A673 (cell line): ENCODE data around the gene SLC18B1. TPM values are rescaled to one million over a fixed set of nuclear protein-coding genes. Genes with fewer than 3 reads are reported as not detected.

Experiments used
- BruUV-seq: library from RNA; stranded (reverse); fragments of 400-500 nt; replicated peaks from 2 replicates; lab custom pipeline; 2021; lab: Mats Ljungman, UMichigan
- CTCF ChIA-PET: fragments of 300-600 bp; sonication (Branson Sonifier 250); formaldehyde crosslinking; loops from one replicate; lab custom pipeline; 2022; ENCODE audit warnings: antibody characterized with exemption; lab: Charles Lee
- POLR2A ChIA-PET: fragments of 300-600 bp; sonication (Branson Sonifier 250); formaldehyde crosslinking; loops from one replicate; lab custom pipeline; 2022; ENCODE audit warnings: antibody characterized with exemption; ENCODE audit not compliant: low non-redundant PET; lab: Charles Lee
- DNase-seq: peaks from one replicate; pipeline ENCODE4 v3.0.0-alpha.2; 2015; ENCODE audit warnings: low spot score
- H3K27ac ChIP-seq: fragments of 200-600 bp; sonication (generic); 2 replicates; pipeline ENCODE4 v1.5.1; 2016; ENCODE audit warnings: mixed run types, low read depth, mild to moderate bottlenecking, mixed read lengths, antibody characterized with exemption, low read length; ENCODE audit not compliant: poor library complexity, severe bottlenecking
- H3K27me3 ChIP-seq: fragments of 200-600 bp; sonication (generic); replicated peaks from 2 replicates; pipeline ENCODE4 v1.6.1; 2017; ENCODE audit warnings: mixed run types, low read depth, mild to moderate bottlenecking, mixed read lengths, antibody characterized with exemption, low read length; ENCODE audit not compliant: insufficient read depth, poor library complexity
- H3K36me3 ChIP-seq: fragments of 200-600 bp; sonication (generic); 2 replicates; pipeline ENCODE4 v1.6.1; 2016; ENCODE audit warnings: mixed run types, mild to moderate bottlenecking, mixed read lengths, antibody characterized with exemption, low read length; ENCODE audit not compliant: insufficient read depth, poor library complexity, severe bottlenecking
- H3K4me1 ChIP-seq: fragments of 200-600 bp; sonication (generic); 2 replicates; pipeline ENCODE4 v1.6.1; 2017; ENCODE audit warnings: mixed run types, mild to moderate bottlenecking, mixed read lengths, antibody characterized with exemption, low read length; ENCODE audit not compliant: insufficient read depth, poor library complexity, severe bottlenecking
- H3K4me3 ChIP-seq: fragments of 200-600 bp; sonication (generic); 2 replicates; pipeline ENCODE4 v1.5.1; 2016; ENCODE audit warnings: low read depth, mixed run types, mild to moderate bottlenecking, mixed read lengths, low read length; ENCODE audit not compliant: poor library complexity, severe bottlenecking
- H3K9me3 ChIP-seq: fragments of 200-600 bp; sonication (generic); 2 replicates; pipeline ENCODE4 v1.6.1; 2016; ENCODE audit warnings: mixed run types, low read depth, mild to moderate bottlenecking, mixed read lengths, antibody characterized with exemption, low read length; ENCODE audit not compliant: poor library complexity, severe bottlenecking
- CTCF ChIP-seq: fragments of 300-800, 200-600 bp; sonication (generic); conservative IDR thresholded peaks from 2 replicates; pipeline ENCODE4 v1.5.1; 2017; ENCODE audit warnings: low read depth, mild to moderate bottlenecking, antibody characterized with exemption, low read length, moderate library complexity, mixed read lengths
- EZH2 ChIP-seq: fragments of 200-600 bp; sonication (generic); IDR thresholded peaks from 2 replicates; pipeline ENCODE4 v1.6.1; 2017; ENCODE audit warnings: borderline replicate concordance, low read depth, mild to moderate bottlenecking, mixed read lengths, antibody characterized with exemption, low read length; ENCODE audit not compliant: poor library complexity, severe bottlenecking
- intact Hi-C: fragments of 100-400 bp; cut with micrococcal nuclease; formaldehyde crosslinking; loops from one replicate; pipeline ENCODE4 v1.10.0; 2022; ENCODE audit not compliant: unreplicated experiment
- total RNA-seq: library from RNA; stranded (reverse); gene quantifications from 2 replicates; pipeline ENCODE4 v1.2.3, GENCODE V29; 2021

The SLC18B1 gene
- total RNA-seq, 1 experiment from 2014 or later: 25.2 TPM

- no peak for DNase-seq
- Histone ChIP-seq H3K4me1 (no peaks in the 10 kb centered on the region), H3K4me3 (no peak overlapping the region), H3K9me3 (no peaks in the 10 kb centered on the region), H3K27me3 (peaks cover 27% of the 10 kb centered on the region), H3K36me3 (no peaks in the 10 kb centered on the region), H3K27ac (no peak overlapping the region)
- intact Hi-C loops: no loop called here
- BruUV-seq: no TSS peak
- ChIA-PET CTCF (no interaction called here), POLR2A (no interaction called here)
- TF ChIP-seq CTCF (no peak), EZH2 (no peak)
Measured at GRCh38 chr6:132733283-132733682, 65.2 kb downstream of the SLC18B1 start.

GRCh38 chr6:132731086-132731485 is 67.4 kb downstream of the SLC18B1 start:
- no peak overlapping the region for H3K27ac ChIP-seq
- ChIA-PET CTCF (no interaction called here), POLR2A (no interaction called here)
- no peak for TF ChIP-seq CTCF
- H3K27me3 ChIP-seq: peaks cover 16% of the 10 kb centered on the region
- H3K9me3 ChIP-seq: no peaks in the 10 kb centered on the region
- no TSS peak for BruUV-seq
- no peak for DNase-seq
- intact Hi-C loops: no loop called here
- H3K4me3 ChIP-seq: no peak overlapping the region
- no peaks in the 10 kb centered on the region for H3K36me3 ChIP-seq
- H3K4me1 ChIP-seq: no peaks in the 10 kb centered on the region

DNA sequence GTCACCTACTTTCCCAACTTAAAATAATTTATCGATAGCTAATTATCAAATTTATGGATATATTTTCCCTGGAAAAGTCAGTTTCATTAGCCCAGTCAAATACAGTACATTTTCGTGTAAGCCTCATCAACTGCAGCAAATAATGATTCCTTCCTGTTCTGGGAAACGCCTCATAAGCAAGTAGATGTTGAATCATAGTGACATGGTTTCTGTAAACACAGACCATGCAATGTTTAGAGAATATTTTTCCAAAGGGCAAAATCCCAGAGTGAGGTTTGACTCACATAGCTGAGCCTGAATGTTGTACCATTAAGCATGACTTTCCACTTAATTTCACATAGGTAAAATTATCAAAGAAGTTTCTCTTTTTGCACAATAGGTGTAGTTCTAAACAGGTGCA is 67.9 kb downstream of the SLC18B1 start:
- no peak for TF ChIP-seq EZH2
- no peak for TF ChIP-seq CTCF
- Histone ChIP-seq H3K27ac (no peak overlapping the region), H3K4me3 (no peak overlapping the region), H3K36me3 (no peaks in the 10 kb centered on the region), H3K27me3 (peaks cover 16% of the 10 kb centered on the region), H3K9me3 (no peaks in the 10 kb centered on the region), H3K4me1 (no peaks in the 10 kb centered on the region)
- CTCF ChIA-PET: no interaction called here
- DNase-seq: no peak
- intact Hi-C loops: no loop called here
- no TSS peak for BruUV-seq
- POLR2A ChIA-PET: no interaction called here
